ENCODE measurements around the gene MPDZ.

MPDZ gene

GRCh38 chr9:13145340-13145739 lies 134.2 kb downstream of the MPDZ start (continued):
- TF ChIP-seq ZNF624 (tag by site-specific recombination; IDR thresholded peaks at IDR 0.05) (no peak), ZNF416 (tag by site-specific recombination; IDR thresholded peaks at IDR 0.05) (no peak)

- TF ChIP-seq ZBTB17 (tag by site-specific recombination; IDR thresholded peaks at IDR 0.05) = no peak
- TF ChIP-seq, protein P1, sequence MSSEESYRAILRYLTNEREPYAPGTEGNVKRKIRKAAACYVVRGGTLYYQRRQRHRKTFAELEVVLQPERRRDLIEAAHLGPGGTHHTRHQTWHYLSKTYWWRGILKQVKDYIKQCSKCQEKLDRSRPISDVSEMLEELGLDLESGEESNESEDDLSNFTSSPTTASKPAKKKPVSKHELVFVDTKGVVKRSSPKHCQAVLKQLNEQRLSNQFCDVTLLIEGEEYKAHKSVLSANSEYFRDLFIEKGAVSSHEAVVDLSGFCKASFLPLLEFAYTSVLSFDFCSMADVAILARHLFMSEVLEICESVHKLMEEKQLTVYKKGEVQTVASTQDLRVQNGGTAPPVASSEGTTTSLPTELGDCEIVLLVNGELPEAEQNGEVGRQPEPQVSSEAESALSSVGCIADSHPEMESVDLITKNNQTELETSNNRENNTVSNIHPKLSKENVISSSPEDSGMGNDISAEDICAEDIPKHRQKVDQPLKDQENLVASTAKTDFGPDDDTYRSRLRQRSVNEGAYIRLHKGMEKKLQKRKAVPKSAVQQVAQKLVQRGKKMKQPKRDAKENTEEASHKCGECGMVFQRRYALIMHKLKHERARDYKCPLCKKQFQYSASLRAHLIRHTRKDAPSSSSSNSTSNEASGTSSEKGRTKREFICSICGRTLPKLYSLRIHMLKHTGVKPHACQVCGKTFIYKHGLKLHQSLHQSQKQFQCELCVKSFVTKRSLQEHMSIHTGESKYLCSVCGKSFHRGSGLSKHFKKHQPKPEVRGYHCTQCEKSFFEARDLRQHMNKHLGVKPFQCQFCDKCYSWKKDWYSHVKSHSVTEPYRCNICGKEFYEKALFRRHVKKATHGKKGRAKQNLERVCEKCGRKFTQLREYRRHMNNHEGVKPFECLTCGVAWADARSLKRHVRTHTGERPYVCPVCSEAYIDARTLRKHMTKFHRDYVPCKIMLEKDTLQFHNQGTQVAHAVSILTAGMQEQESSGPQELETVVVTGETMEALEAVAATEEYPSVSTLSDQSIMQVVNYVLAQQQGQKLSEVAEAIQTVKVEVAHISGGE (tag by site-specific recombination; conservative IDR thresholded peaks at IDR 0.05; ENCODE audit: low read depth) = no peak
- no peak for TF ChIP-seq ZNF16 (tag by site-specific recombination; IDR thresholded peaks at IDR 0.05; ENCODE audit: low read depth)
- TF ChIP-seq ZBTB1 (tag by site-specific recombination; IDR thresholded peaks at IDR 0.05) = no peak
- no peak for TF ChIP-seq ZNF280C (tag by site-specific recombination; IDR thresholded peaks at IDR 0.05)
- TF ChIP-seq ZNF514 (tag by site-specific recombination; IDR thresholded peaks at IDR 0.05) = no peak
- TF ChIP-seq, protein P2, sequence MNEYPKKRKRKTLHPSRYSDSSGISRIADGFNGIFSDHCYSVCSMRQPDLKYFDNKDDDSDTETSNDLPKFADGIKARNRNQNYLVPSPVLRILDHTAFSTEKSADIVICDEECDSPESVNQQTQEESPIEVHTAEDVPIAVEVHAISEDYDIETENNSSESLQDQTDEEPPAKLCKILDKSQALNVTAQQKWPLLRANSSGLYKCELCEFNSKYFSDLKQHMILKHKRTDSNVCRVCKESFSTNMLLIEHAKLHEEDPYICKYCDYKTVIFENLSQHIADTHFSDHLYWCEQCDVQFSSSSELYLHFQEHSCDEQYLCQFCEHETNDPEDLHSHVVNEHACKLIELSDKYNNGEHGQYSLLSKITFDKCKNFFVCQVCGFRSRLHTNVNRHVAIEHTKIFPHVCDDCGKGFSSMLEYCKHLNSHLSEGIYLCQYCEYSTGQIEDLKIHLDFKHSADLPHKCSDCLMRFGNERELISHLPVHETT (tag by site-specific recombination; IDR thresholded peaks at IDR 0.05) = no peak
- TF ChIP-seq ZNF785 (tag by site-specific recombination; IDR thresholded peaks at IDR 0.05) = no peak
- no peak for TF ChIP-seq ZIC2 (tag by site-specific recombination; IDR thresholded peaks at IDR 0.05)
- no peak for TF ChIP-seq SETDB1 (IDR thresholded peaks at IDR 0.05; ENCODE audit: insufficient read length, low read length)
- no peak for TF ChIP-seq MZF1 (tag by site-specific recombination; IDR thresholded peaks at IDR 0.05; ENCODE audit: borderline replicate concordance)
- no peak for TF ChIP-seq ZNF529 (tag by site-specific recombination; IDR thresholded peaks at IDR 0.05; ENCODE audit: insufficient replicate concordance)
- TF ChIP-seq, protein P3, sequence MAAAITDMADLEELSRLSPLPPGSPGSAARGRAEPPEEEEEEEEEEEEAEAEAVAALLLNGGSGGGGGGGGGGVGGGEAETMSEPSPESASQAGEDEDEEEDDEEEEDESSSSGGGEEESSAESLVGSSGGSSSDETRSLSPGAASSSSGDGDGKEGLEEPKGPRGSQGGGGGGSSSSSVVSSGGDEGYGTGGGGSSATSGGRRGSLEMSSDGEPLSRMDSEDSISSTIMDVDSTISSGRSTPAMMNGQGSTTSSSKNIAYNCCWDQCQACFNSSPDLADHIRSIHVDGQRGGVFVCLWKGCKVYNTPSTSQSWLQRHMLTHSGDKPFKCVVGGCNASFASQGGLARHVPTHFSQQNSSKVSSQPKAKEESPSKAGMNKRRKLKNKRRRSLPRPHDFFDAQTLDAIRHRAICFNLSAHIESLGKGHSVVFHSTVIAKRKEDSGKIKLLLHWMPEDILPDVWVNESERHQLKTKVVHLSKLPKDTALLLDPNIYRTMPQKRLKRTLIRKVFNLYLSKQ (tag by site-specific recombination; IDR thresholded peaks at IDR 0.05; ENCODE audit: borderline replicate concordance) = no peak
- TF ChIP-seq, protein P4, sequence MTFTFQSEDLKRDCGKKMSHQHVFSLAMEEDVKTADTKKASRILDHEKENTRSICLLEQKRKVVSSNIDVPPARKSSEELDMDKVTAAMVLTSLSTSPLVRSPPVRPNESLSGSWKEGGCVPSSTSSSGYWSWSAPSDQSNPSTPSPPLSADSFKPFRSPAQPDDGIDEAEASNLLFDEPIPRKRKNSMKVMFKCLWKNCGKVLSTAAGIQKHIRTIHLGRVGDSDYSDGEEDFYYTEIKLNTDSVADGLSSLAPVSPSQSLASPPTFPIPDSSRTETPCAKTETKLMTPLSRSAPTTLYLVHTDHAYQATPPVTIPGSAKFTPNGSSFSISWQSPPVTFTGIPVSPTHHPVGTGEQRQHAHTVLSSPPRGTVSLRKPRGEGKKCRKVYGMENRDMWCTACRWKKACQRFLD (tag by site-specific recombination; IDR thresholded peaks at IDR 0.05) = no peak
- no peak for TF ChIP-seq ZNF692 (tag by site-specific recombination; IDR thresholded peaks at IDR 0.05)
- TF ChIP-seq ZNF670 (tag by site-specific recombination; IDR thresholded peaks at IDR 0.05; ENCODE audit: low read depth) = no peak
- TF ChIP-seq ZNF214 (tag by site-specific recombination; IDR thresholded peaks at IDR 0.05; ENCODE audit: borderline replicate concordance) = no peak
- Histone ChIP-seq H3K9me3 (ENCODE audit: control insufficient read depth, insufficient read depth, low read depth, low read length) (no peaks in the 10 kb centered on the region), H3K4me1 (ENCODE audit: control insufficient read depth, insufficient read depth, low read length) (peaks cover 26% of the 10 kb centered on the region), H3K27ac (ENCODE audit: extremely low read depth, low read depth, low read length) (no peak overlapping the region), H3K36me3 (ENCODE audit: control insufficient read depth in 2 of 2, insufficient read depth in 1 of 2, low read length in 2 of 2) (peaks cover 0 to 8% of the 10 kb centered on the region in 2 experiments; a peak in 1 of 3 replicates), H3K4me3 (ENCODE audit: low read depth, low read length) (no peak overlapping the region)
- ChIA-PET POLR2A (no interaction called here), CTCF (no interaction called here)
These were observed 135.2 kb downstream of the MPDZ start for GRCh38 chr9:13144166-13144775.
